GM18511 (cell line): ENCODE results near the gene OPCML.

Experiments used
- ATAC-seq: cut with Tn5 transposase; IDR thresholded peaks from one replicate; pipeline ENCODE4 v1.9.1; 2021; ENCODE audit warnings: mild to moderate bottlenecking, moderate library complexity; ENCODE audit not compliant: unreplicated experiment

Gene OPCML

GRCh38 chr11:132961453-132961852 is 570.8 kb downstream of the OPCML start:
- ATAC-seq = no peak

- no peak for ATAC-seq
Measured at GRCh38 chr11:132960273-132961078, 571.8 kb downstream of the OPCML start.

- ATAC-seq = no peak
Measured at GRCh38 chr11:132959693-132960092, 572.6 kb downstream of the OPCML start.

GRCh38 chr11:132957881-132958280 is 574.4 kb downstream of the OPCML start:
- ATAC-seq = no peak

- ATAC-seq = no peak
Measured at GRCh38 chr11:132948252-132948651, 584.0 kb downstream of the OPCML start.

DNA sequence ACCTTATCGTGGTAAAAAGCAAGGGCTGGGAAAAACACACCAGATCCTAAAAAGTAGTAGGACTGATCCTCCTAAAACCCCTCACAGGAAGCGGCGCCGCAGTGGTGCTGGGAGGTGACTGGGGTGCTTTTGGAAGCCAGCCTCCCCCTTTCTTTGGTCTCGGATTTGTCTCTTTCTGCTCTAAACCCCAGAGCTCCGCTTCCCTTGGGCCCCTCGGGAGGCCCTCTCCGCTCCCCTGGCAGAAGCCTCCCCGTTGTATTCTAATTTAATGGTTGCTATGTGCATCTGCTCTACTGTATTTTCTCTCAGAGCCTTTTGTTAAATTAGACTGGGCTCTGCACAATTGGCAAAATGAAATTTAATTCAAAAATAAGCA is 587.7 kb downstream of the OPCML start:
- no peak for ATAC-seq

DNA sequence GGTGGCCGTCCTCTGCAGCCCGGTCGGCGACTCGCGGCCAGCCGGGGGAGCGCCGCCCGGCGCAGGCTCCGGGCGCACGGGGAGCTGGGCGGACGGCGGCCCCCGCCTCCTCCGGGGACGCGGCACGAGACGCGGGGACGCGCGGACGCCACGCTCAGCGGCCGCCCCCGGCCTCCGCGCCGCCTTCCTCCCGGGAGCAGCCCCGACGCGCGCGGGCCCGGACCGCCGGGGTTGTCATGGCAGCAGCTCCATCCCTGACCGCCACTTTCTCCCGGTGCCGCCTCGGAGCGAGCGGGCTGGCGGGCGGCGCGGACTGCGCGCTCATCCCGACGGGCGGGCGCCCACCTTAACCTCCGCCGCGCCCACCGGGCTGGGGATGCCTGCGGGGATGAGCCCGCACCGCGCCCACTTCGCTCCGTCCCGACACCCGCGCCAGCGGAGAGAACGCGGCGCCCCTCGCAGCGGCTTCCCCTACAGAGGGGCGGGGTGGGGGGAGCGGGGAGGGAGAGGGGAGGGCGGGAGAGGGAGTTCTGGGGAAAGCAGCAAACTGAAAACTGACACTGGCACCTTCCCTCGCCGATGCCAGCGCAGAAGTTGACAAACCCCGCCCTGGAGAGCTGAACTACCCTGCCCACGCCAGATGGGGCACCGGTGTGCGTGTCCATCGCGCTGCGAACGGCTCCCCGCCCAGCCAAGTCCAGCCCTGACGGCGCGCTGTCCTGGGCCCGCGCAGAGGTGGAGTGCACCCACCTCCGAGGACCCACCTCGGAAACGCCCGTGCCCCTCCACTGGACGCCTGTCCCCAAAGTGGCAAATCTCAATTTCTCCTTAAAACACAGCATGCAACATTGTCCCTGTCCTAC is 588.4 kb downstream of the OPCML start:
- no peak for ATAC-seq

- ATAC-seq = no peak
Measured at GRCh38 chr11:132943357-132943705, 589.0 kb downstream of the OPCML start.

GRCh38 chr11:132942611-132943356 is 589.5 kb downstream of the OPCML start:
- no peak for ATAC-seq

DNA sequence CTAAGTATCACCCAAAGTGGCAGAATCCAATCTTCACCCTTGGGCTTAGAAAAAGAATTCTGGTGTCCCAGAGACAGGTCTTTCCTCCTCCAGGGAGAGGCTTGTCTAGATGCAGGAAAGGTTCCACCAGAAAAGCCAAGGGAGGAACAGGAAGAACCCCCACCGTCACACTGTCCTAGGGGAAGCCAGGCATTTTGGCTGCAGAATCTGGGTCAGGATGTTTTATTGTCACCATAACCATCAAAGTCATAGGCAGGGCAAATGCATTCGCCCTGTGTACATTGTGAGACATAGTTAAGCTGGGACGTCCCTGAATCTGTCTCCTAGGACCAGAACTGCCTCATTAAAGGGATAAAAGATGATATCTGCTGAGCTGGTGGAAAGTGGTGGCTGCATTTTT is 590.5 kb downstream of the OPCML start:
- no peak for ATAC-seq

GRCh38 chr11:132941024-132941646 is 591.2 kb downstream of the OPCML start:
- ATAC-seq = no peak

- no peak for ATAC-seq
Measured at GRCh38 chr11:132937016-132937415, 595.3 kb downstream of the OPCML start.

GRCh38 chr11:132935383-132935782 is 596.9 kb downstream of the OPCML start:
- no peak for ATAC-seq

- no peak for ATAC-seq
Measured at GRCh38 chr11:132933703-132934102, 598.6 kb downstream of the OPCML start.

DNA sequence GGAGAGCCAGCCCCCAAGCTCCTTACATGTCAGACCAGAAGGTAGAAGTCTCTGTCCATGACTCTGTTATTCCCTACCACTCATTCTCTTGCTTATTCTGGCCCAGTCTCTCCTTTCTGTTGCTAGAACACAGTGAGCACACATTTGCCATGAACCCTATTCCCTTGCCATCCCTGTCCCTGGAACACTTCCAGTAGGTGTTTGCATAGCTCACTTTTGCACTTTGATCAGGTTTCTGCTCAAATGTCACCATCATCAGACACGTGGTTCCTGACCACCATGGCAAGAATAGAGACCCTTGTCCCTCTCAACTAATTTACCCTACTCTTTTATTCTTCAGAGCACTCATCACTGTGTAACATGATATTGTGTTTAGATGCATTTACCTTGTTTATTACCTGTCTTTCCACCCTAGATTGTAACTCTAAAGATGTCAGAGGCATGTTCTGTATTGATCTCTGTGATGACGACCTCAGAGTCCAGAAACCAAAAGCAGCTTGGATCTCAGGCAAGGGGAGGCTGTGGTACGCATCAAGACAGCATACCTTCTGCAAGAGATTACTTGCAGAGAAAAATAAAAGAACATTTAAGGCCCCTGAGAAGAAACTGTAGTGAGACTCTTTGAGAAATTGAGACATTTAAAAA is 606.4 kb downstream of the OPCML start:
- ATAC-seq = no peak

- no peak for ATAC-seq
Measured at GRCh38 chr11:132921597-132921996, 610.7 kb downstream of the OPCML start.

- ATAC-seq = no peak
Measured at GRCh38 chr11:132920451-132921096, 611.7 kb downstream of the OPCML start.

- no peak for ATAC-seq
Measured at GRCh38 chr11:132914600-132914999, 617.7 kb downstream of the OPCML start.

- no peak for ATAC-seq
Measured at GRCh38 chr11:132913886-132914285, 618.4 kb downstream of the OPCML start.

- ATAC-seq = no peak
Measured at GRCh38 chr11:132913295-132913694, 619.0 kb downstream of the OPCML start.
